Heart left ventricle (tissue), 16 donors: Measurements from ENCODE around the gene EHBP1L1. TPM values are rescaled to one million over a fixed set of nuclear protein-coding genes. Genes with fewer than 3 reads are reported as not detected.
A peak's percentile ranks its signal among the peaks of the same experiment; 100 is the strongest.

Experiments
- ATAC-seq, 4 donors: fragments of 200-7000 bp; cut with Tn5 transposase; one replicate each; pipeline ENCODE4 v1.9.1; 2020 to 2022; ENCODE audit warnings: moderate library complexity in 4 of 4, mild to moderate bottlenecking in 3 of 4, moderate number of reproducible peaks in 1 of 4
- DNase-seq, 5 donors: peaks; one replicate each; pipeline ENCODE4 v3.0.0-alpha.2; 2020
- H3K27ac ChIP-seq, 12 donors: fragments of 200-600 bp; sonication (generic) in 4 of 12; one replicate each; pipeline versions ENCODE4 v1.5.0 to v1.8.0; 2016 to 2022; ENCODE audit warnings: mild to moderate bottlenecking in 2 of 12
- H3K27me3 ChIP-seq, 9 donors: fragments of 200-600 bp; sonication (generic) in 2 of 9; one replicate each; pipeline versions ENCODE4 v1.5.1 to v1.8.0; 2016 to 2022; ENCODE audit warnings: mild to moderate bottlenecking in 3 of 9
- H3K36me3 ChIP-seq, 9 donors: fragments of 200-600 bp; sonication (generic) in 2 of 9; one replicate each; pipeline versions ENCODE4 v1.5.0 to v1.8.0; 2018 to 2022; ENCODE audit warnings: mild to moderate bottlenecking in 2 of 9
- H3K4me1 ChIP-seq, 12 donors: fragments of 200-600 bp; sonication (generic) in 4 of 12; one replicate each; pipeline versions ENCODE4 v1.5.0 to v1.8.0; 2016 to 2022; ENCODE audit warnings: mild to moderate bottlenecking in 3 of 12
- H3K4me3 ChIP-seq, 12 donors: fragments of 200-600 bp; sonication (generic) in 4 of 12; one replicate each; pipeline versions ENCODE4 v1.5.0 to v1.8.0; 2017 to 2022; ENCODE audit warnings: mild to moderate bottlenecking in 9 of 12, moderate library complexity in 4 of 12
- H3K9me3 ChIP-seq, 12 donors: fragments of 200-600 bp; sonication (generic) in 4 of 12; one replicate each; pipeline versions ENCODE4 v1.5.0 to v1.8.0; 2016 to 2022; ENCODE audit warnings: mild to moderate bottlenecking in 1 of 12
- POLR2A ChIP-seq, 2 donors: fragments of 450-650 bp; IDR thresholded peaks; one replicate each; pipeline ENCODE4 v1.6.1; 2017; ENCODE audit warnings: antibody characterized with exemption in 2 of 2, mild to moderate bottlenecking in 2 of 2, moderate library complexity in 2 of 2
- WGBS, 4 donors: extraction: QIAGEN DNeasy Blood & Tissue Kit in 2 of 4; methylation state at CpG; one replicate each; pipeline versions ENCODE4 v1.1.5 to v1.1.7; 2013 to 2018; 5-methylcytosine and 5-hydroxymethylcytosine counted together
- intact Hi-C, 10 donors: fragments of 100-400 bp; cut with DNase I; formaldehyde crosslinking; loops; one replicate each; pipeline versions ENCODE4 v1.11.1 to v1.14.2; 2022
- polyA plus RNA-seq, 2 donors: library from polyadenylated mRNA; stranded (reverse); fragments of 200-250 nt; gene quantifications; one replicate each; pipeline ENCODE4 v1.2.3, GENCODE V29; 2013
- total RNA-seq, 9 donors: library from RNA; depleted of rRNA in 2 of 9; stranded (reverse); fragments of >200 nt in 2 of 9; fragmentation: NEBNext Ultra II Directional in 3 of 9; extraction: Animal tissue kit (Norgen Biotek cat#: 25700) in 3 of 9; gene quantifications; one replicate each; pipeline versions ENCODE4 v1.1.0 to v1.2.4, GENCODE V29; 2016 to 2023
- TF ChIP-seq, protein P1 (sequence below), 12 donors: fragments of 200-600 bp; sonication (generic) in 4 of 12; IDR thresholded peaks; one replicate each; pipeline versions ENCODE4 v1.5.0 to v1.8.0; 2018 to 2022; ENCODE audit warnings: antibody characterized with exemption in 12 of 12, mild to moderate bottlenecking in 5 of 12
- donor health status: ischemic (EF 13 %, LVEDD 7.1; RV severe dilation, severe dysfunction).
- donor health status: healthy with polysubstance abuse.
- donor health status: DM: no; HTN: yes; CAD: no.
- donor health status: DM: no; HTN: no; CAD: no.
- donor health status: ischemic (EF 25% LVEDD 6.9; RV normal size, moderate dysfunction).
- donor health status: ischemic (EF 25% LVEDD 5.7; RV mildly dilated, moderate dysfunction).
- donor health status: healthy.
- donor health status: DM: yes; HTN: yes; CAD: no.
- donor health status: ischemic (EF 35%, LVEDD 5.7; RV mildly dilated, moderate dysfunction).
- donor health status: nonischemic (EF 11% LVEDD 7.7; RV severe dilation, severe dysfunction).
- donor health status: DM: yes; HTN: yes; CAD: no.
- donor health status: PGD.
- donor health status: ischemic (EF 29% LVEDD 5.4; RV normal size, mild dysfunction).
- donor health status: nonischemic (EF 23%, LVEDD 6.1; RV moderate dilation, normal function).

Gene EHBP1L1
- total and polyA plus RNA-seq, 11 donors, result 37.4 to 144 (median 79.0) TPM

GRCh38 chr11:65572356-65573051 is 3.3 kb upstream of the EHBP1L1 start, which contains the start of gene FAM89B:
FAM89B (plus strand) TSS chr11:65572538; CDS start chr11:65572670, 132 bp downstream.
- DNase-seq (peak; percentile 92 to 96 (median 94)), ATAC-seq (peak; percentile 9 to 42 (median 16))
- peaks cover 18 to 86% (median 69%) of the 10 kb centered on the region in 12 donors for H3K4me1 ChIP-seq
- whole genome bisulfite sequencing, 4 donors, result 0 to 1% (median 0%) methylated on average over 28 to 86 of the region's 86 CpGs
- H3K27ac ChIP-seq, result peak within 1 kb of the TSS; percentile 80 to 99 (median 96)
- H3K4me3 ChIP-seq, result peak within 1 kb of the TSS; percentile 9 to 96 (median 84)
- TF ChIP-seq, protein P1, sequence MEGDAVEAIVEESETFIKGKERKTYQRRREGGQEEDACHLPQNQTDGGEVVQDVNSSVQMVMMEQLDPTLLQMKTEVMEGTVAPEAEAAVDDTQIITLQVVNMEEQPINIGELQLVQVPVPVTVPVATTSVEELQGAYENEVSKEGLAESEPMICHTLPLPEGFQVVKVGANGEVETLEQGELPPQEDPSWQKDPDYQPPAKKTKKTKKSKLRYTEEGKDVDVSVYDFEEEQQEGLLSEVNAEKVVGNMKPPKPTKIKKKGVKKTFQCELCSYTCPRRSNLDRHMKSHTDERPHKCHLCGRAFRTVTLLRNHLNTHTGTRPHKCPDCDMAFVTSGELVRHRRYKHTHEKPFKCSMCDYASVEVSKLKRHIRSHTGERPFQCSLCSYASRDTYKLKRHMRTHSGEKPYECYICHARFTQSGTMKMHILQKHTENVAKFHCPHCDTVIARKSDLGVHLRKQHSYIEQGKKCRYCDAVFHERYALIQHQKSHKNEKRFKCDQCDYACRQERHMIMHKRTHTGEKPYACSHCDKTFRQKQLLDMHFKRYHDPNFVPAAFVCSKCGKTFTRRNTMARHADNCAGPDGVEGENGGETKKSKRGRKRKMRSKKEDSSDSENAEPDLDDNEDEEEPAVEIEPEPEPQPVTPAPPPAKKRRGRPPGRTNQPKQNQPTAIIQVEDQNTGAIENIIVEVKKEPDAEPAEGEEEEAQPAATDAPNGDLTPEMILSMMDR (IDR thresholded peaks at IDR 0.05), result no peak
- TF ChIP-seq POLR2A (IDR thresholded peaks at IDR 0.05), result peak in 1 of 2 donors; percentile 51
- H3K9me3 ChIP-seq, result no peaks in the 10 kb centered on the region
- peaks cover 0 to 6% (median 0%) of the 10 kb centered on the region in 9 donors for H3K27me3 ChIP-seq
- peaks cover 0 to 15% (median 0%) of the 10 kb centered on the region in 9 donors for H3K36me3 ChIP-seq
- intact Hi-C loops, result loop anchor here in 3 of 10 donors (1.0 to 5.0 kb wide), 5 partner anchors 31 to 150 kb away; partner anchors contain the start of genes MAP3K11 (in 1 of the 3), NEAT1 (in 1 of the 3) and RELA (in 1 of the 3)

- Histone ChIP-seq H3K27me3 (peaks cover 0 to 6% (median 0%) of the 10 kb centered on the region in 9 donors), H3K9me3 (no peaks in the 10 kb centered on the region), H3K27ac (peak overlapping the region; percentile 89 to 99 (median 96)), H3K36me3 (peaks cover 0 to 7% (median 0%) of the 10 kb centered on the region in 9 donors), H3K4me3 (peak overlapping the region; percentile 9 to 96 (median 78)), H3K4me1 (peaks cover 18 to 89% (median 72%) of the 10 kb centered on the region in 12 donors)
- TF ChIP-seq POLR2A (IDR thresholded peaks at IDR 0.05), result no peak
- TF ChIP-seq, protein P1 (IDR thresholded peaks at IDR 0.05), result no peak
- ATAC-seq (no peak), DNase-seq (peak in 2 of 5 donors; percentile 38 to 51)
- intact Hi-C loops, result loop anchor here in 5 of 10 donors (1.0 to 5.0 kb wide), 8 partner anchors 15 to 151 kb away; partner anchors contain the start of genes MAP3K11 (in 3 of the 5), NEAT1 (in 1 of the 5), PCNX3 (in 1 of the 5) and RELA (in 1 of the 5)
- WGBS, 4 donors, result 24 to 36% (median 31%) methylated on average over 16 to 22 of the region's 22 CpGs
These were observed 2.3 kb upstream of the EHBP1L1 start for GRCh38 chr11:65573391-65574079.

- Histone ChIP-seq H3K27ac (peak overlapping the region; percentile 89 to 99 (median 96)), H3K36me3 (peaks cover 0 to 14% (median 2%) of the 10 kb centered on the region in 9 donors), H3K4me1 (peaks cover 17 to 86% (median 68%) of the 10 kb centered on the region in 12 donors), H3K27me3 (peaks cover 0 to 6% (median 0%) of the 10 kb centered on the region in 9 donors), H3K9me3 (no peaks in the 10 kb centered on the region), H3K4me3 (peak overlapping the region; percentile 1 to 96 (median 78))
- ATAC-seq (peak; percentile 18 to 67 (median 59)), DNase-seq (peak; percentile 96 to 98 (median 97))
- intact Hi-C loops, result loop anchor here in 5 of 10 donors (1.0 to 5.0 kb wide), 6 partner anchors 15 to 152 kb away; partner anchors contain the start of genes MAP3K11 (in 3 of the 5), NEAT1 (in 1 of the 5), PCNX3 (in 1 of the 5) and RELA (in 1 of the 5)
- peak in 1 of 2 donors; percentile 42 for TF ChIP-seq POLR2A (IDR thresholded peaks at IDR 0.05)
- TF ChIP-seq, protein P1 (IDR thresholded peaks at IDR 0.05), result peak; percentile 93 to 100 (median 98)
- WGBS, 4 donors, result 1 to 3% (median 3%) methylated on average over 23 to 67 of the region's 67 CpGs
These were observed 1.6 kb upstream of the EHBP1L1 start for GRCh38 chr11:65574109-65574810.
